Adrenal gland (tissue), 12 donors: ENCODE data around the gene PPP2R5C. TPM values are rescaled to one million over a fixed set of nuclear protein-coding genes. Genes with fewer than 3 reads are reported as not detected.

ENCODE experiments used
- DNase-seq, 7 donors: peaks; one replicate each; pipeline ENCODE4 v3.0.0-alpha.2; 2019 to 2020
- H3K27ac ChIP-seq, 5 donors: fragments of 200-600 bp; sonication (generic) in 4 of 5; 1 replicate in 3 of 5; 2 replicates in 2 of 5; pipeline versions ENCODE4 v1.5.1 to v1.8.0; 2016 to 2020; ENCODE audit warnings: mild to moderate bottlenecking in 1 of 5
- H3K27me3 ChIP-seq: fragments of 200-600 bp; 2 replicates; pipeline ENCODE4 v1.8.0; 2021
- H3K36me3 ChIP-seq, 2 donors: fragments of 200-600 bp; replicated peaks in 1 of 2; 1 replicate in 1 of 2; 2 replicates in 1 of 2; pipeline versions ENCODE4 v1.5.1 to v1.8.0; 2018 to 2022
- H3K4me1 ChIP-seq, 2 donors: fragments of 200-600 bp; replicated peaks in 1 of 2; 1 replicate in 1 of 2; 2 replicates in 1 of 2; pipeline versions ENCODE4 v1.5.1 to v1.8.0; 2018 to 2021
- H3K4me3 ChIP-seq, 4 donors: fragments of 200-600 bp; sonication (generic) in 3 of 4; one replicate each; pipeline ENCODE4 v1.5.1; 2016 to 2018
- H3K9me3 ChIP-seq, 3 donors: fragments of 200-600 bp; sonication (generic) in 1 of 3; replicated peaks in 1 of 3; 1 replicate in 2 of 3; 2 replicates in 1 of 3; pipeline versions ENCODE4 v1.5.1 to v1.8.0; 2016 to 2021
- POLR2A ChIP-seq, 2 donors: fragments of 450-650 bp; IDR thresholded peaks; one replicate each; pipeline ENCODE4 v1.6.1; 2017; ENCODE audit warnings: antibody characterized with exemption in 2 of 2, mild to moderate bottlenecking in 2 of 2, moderate library complexity in 1 of 2
- WGBS, 4 donors: extraction: QIAGEN DNeasy Blood & Tissue Kit in 2 of 4; methylation state at CpG; one replicate each; pipeline versions ENCODE4 v1.1.5 to v1.1.7; 2013 to 2017; 5-methylcytosine and 5-hydroxymethylcytosine counted together
- intact Hi-C, 2 donors: fragments of 100-400 bp; cut with DNase I; formaldehyde crosslinking; loops; one replicate each; pipeline versions ENCODE4 v1.14.1 to v1.15.0; 2022 to 2023
- polyA plus RNA-seq, 3 donors: library from polyadenylated mRNA; stranded (reverse); fragments of 200-250 nt in 2 of 3; fragments of 350-450 nt in 1 of 3; fragmentation: Illumina TruSeq in 1 of 3; extraction: RNeasy Lipid Tissue Mini Kit (QIAGEN cat#74804) in 1 of 3; gene quantifications; one replicate each; pipeline ENCODE4 v1.2.3, GENCODE V29; 2013 to 2014
- total RNA-seq, 9 donors: library from RNA; depleted of rRNA in 4 of 9; stranded (reverse); fragments of >200 nt in 4 of 9; fragments of 120-200 nt in 1 of 9; fragmentation: NEBNext Ultra II Directional in 1 of 9; extraction: Animal tissue kit (Norgen Biotek cat#: 25700) in 1 of 9; gene quantifications; one replicate each; pipeline versions ENCODE4 v1.1.0 to v1.2.4, GENCODE V29; 2013 to 2023
- TF ChIP-seq, protein P1 (sequence below), 6 experiments: fragments of 450-650 bp in 4 of 6; fragments of 200-600 bp in 2 of 6; sonication (generic) in 1 of 6; IDR thresholded peaks; 1 replicate in 5 of 6; 2 replicates in 1 of 6; pipeline versions ENCODE4 v1.5.1 to v1.8.0; 2016 to 2021; ENCODE audit warnings: antibody characterized with exemption in 6 of 6, mild to moderate bottlenecking in 2 of 6, moderate library complexity in 1 of 6
- donor health status: healthy with polysubstance abuse.
- donor health status: Bipolar disorder and iron deficiency.
- donor health status: DM: yes; HTN: yes; CAD: no.
- donor health status: DM: no; HTN: no; CAD: no.
- donor health status: DM: no; HTN: no; CAD: no.
- donor health status: DM: yes; HTN: yes; CAD: no.

PPP2R5C gene
- total and polyA plus RNA-seq, 12 donors: 66.5 to 216 (median 134) TPM

- no peak for DNase-seq
- Histone ChIP-seq H3K27ac (peak overlapping the region in 1 of 5 donors; percentile 49), H3K9me3 (no peaks in the 10 kb centered on the region), H3K27me3 (no peaks in the 10 kb centered on the region), H3K4me1 (peaks cover 41 to 61% of the 10 kb centered on the region in 2 donors), H3K4me3 (no peak overlapping the region), H3K36me3 (peaks cover 0 to 12% of the 10 kb centered on the region in 2 donors)
- WGBS, 4 donors: 60 to 77% (median 65%) methylated on average over 5 of the region's 5 CpGs
- TF ChIP-seq, protein P1, sequence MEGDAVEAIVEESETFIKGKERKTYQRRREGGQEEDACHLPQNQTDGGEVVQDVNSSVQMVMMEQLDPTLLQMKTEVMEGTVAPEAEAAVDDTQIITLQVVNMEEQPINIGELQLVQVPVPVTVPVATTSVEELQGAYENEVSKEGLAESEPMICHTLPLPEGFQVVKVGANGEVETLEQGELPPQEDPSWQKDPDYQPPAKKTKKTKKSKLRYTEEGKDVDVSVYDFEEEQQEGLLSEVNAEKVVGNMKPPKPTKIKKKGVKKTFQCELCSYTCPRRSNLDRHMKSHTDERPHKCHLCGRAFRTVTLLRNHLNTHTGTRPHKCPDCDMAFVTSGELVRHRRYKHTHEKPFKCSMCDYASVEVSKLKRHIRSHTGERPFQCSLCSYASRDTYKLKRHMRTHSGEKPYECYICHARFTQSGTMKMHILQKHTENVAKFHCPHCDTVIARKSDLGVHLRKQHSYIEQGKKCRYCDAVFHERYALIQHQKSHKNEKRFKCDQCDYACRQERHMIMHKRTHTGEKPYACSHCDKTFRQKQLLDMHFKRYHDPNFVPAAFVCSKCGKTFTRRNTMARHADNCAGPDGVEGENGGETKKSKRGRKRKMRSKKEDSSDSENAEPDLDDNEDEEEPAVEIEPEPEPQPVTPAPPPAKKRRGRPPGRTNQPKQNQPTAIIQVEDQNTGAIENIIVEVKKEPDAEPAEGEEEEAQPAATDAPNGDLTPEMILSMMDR (IDR thresholded peaks at IDR 0.05): no peak
- no peak for TF ChIP-seq POLR2A (IDR thresholded peaks at IDR 0.05)
- intact Hi-C loops: no loop called here
These were observed 53.4 kb downstream of the PPP2R5C start for GRCh38 chr14:101814934-101815333.

DNA sequence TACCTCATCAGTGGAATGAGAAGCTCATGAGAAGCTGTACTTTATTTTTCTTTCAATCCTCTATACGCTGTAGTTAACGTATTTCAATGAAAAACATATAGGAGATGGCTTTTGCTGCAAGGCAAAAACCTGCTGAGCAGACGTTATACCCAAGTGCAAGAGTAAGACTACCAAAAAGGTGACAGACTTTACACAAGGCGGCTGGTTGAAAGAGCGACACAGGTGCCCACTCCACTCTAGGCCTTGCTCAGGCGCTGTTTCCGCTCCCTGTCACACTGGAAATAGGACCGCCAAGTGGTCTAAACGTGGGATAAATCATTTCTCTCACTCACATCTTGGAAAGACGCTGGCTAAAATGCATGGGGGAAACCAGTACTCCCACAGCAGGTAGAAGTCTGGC lies 54.5 kb downstream of the PPP2R5C start:
- peaks cover 43 to 62% of the 10 kb centered on the region in 2 donors for H3K4me1 ChIP-seq

DNA sequence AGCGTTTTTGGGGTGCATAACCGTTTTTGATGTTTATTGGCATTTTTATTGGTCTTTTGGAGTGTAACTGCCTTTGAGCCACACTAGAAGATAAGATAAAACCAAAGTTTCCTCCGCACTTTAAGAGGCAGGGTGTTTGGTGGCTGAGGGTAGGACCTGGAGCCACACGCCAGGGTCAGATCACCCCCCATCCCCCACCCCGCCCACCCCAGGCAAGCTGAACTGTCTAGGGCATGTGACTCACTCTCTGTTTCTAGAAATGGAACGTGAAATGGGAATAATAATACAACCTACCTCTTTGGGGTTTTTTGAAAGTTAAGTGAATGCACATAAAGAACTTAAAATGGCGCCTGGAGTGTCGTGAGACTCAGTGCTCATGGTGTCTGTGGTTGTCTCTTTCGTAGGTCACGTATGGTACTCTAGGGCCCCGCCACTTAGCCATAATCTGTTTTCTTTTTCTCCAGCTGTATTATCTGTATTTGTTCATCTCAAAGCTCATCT lies 56.0 kb downstream of the PPP2R5C start:
- Histone ChIP-seq H3K27me3 (no peaks in the 10 kb centered on the region), H3K9me3 (no peaks in the 10 kb centered on the region), H3K36me3 (peaks cover 0 to 12% of the 10 kb centered on the region in 2 donors), H3K27ac (peak overlapping the region in 3 of 5 donors; percentile 39 to 54 (median 40)), H3K4me3 (no peak overlapping the region), H3K4me1 (peaks cover 30 to 54% of the 10 kb centered on the region in 2 donors)
- TF ChIP-seq, protein P1 (IDR thresholded peaks at IDR 0.05): no peak
- TF ChIP-seq POLR2A (IDR thresholded peaks at IDR 0.05): no peak
- intact Hi-C loops: no loop called here
- WGBS, 4 donors: 54 to 68% (median 61%) methylated on average over 11 of the region's 11 CpGs
- DNase-seq: no peak

More for the DNA sequence above, 54.5 kb downstream of the PPP2R5C start:
- WGBS, 4 donors: 87 to 91% (median 90%) methylated on average over 10 of the region's 10 CpGs
- DNase-seq: no peak
- Histone ChIP-seq H3K9me3 (no peaks in the 10 kb centered on the region), H3K27ac (no peak overlapping the region), H3K36me3 (peaks cover 0 to 12% of the 10 kb centered on the region in 2 donors), H3K4me3 (no peak overlapping the region), H3K27me3 (no peaks in the 10 kb centered on the region)
- no peak for TF ChIP-seq POLR2A (IDR thresholded peaks at IDR 0.05)
- TF ChIP-seq, protein P1 (IDR thresholded peaks at IDR 0.05): no peak
- intact Hi-C loops: no loop called here

- H3K27ac ChIP-seq: no peak overlapping the region
- DNase-seq: no peak
These were observed 57.9 kb downstream of the PPP2R5C start for GRCh38 chr14:101819251-101819990.

More at GRCh38 chr14:101819251-101819990, 57.9 kb downstream of the PPP2R5C start:
- 84 to 91% (median 88%) methylated on average over 16 of the region's 16 CpGs for WGBS, 4 donors
- no peaks in the 10 kb centered on the region for H3K27me3 ChIP-seq
- intact Hi-C loops: no loop called here
- H3K4me3 ChIP-seq: no peak overlapping the region
- H3K36me3 ChIP-seq: peaks cover 0 to 12% of the 10 kb centered on the region in 2 donors
- no peak for TF ChIP-seq POLR2A (IDR thresholded peaks at IDR 0.05)
- TF ChIP-seq, protein P1 (IDR thresholded peaks at IDR 0.05): no peak
- H3K9me3 ChIP-seq: no peaks in the 10 kb centered on the region
- peaks cover 30 to 54% of the 10 kb centered on the region in 2 donors for H3K4me1 ChIP-seq
